ENCODE results near the gene MPP3. TPM values are rescaled to one million over a fixed set of nuclear protein-coding genes. Genes with fewer than 3 reads are reported as not detected.

Gene MPP3
- total RNA-seq, 1 experiment from 2014 or later, result 24.5 TPM

GRCh38 chr17:43772877-43773648 is 59.9 kb downstream of the MPP3 start:
- H3K9me3 Mint-ChIP-seq (ENCODE audit: unreplicated experiment), result no peaks in the 10 kb centered on the region
- no peak for DNase-seq (ENCODE audit: unreplicated experiment)
- intact Hi-C loops (cut with micrococcal nuclease), result no loop called here
- H3K4me3 Mint-ChIP-seq (ENCODE audit: unreplicated experiment), result no peak overlapping the region
- POLR2A ChIA-PET, result no interaction called here
- no peak overlapping the region for H3K27ac Mint-ChIP-seq (ENCODE audit: low read depth, unreplicated experiment)
- H3K4me1 Mint-ChIP-seq (ENCODE audit: insufficient read depth, unreplicated experiment), result no peaks in the 10 kb centered on the region
- H3K36me3 Mint-ChIP-seq (ENCODE audit: insufficient read depth, unreplicated experiment), result peaks cover 76% of the 10 kb centered on the region
- CTCF ChIA-PET, result interaction anchor here (0.5 to 4.4 kb wide), 5 partner anchors 13 to 244 kb away, joined by 3 to 21 read pairs (median 3); no protein-coding TSS in a partner anchor
- no TSS peak for BruUV-seq (replicated peaks)
- no peaks in the 10 kb centered on the region for H3K27me3 Mint-ChIP-seq (ENCODE audit: insufficient read depth, unreplicated experiment)
- no peak for TF ChIP-seq CTCF (IDR thresholded peaks at IDR 0.05; ENCODE audit: unreplicated experiment)

- TF ChIP-seq CTCF (IDR thresholded peaks at IDR 0.05; ENCODE audit: unreplicated experiment), result no peak
- no TSS peak for BruUV-seq (replicated peaks)
- ChIA-PET POLR2A (no interaction called here), CTCF (interaction anchor here (1.1 kb wide), 1 partner anchor 78 kb away, joined by 3 read pairs; no protein-coding TSS in a partner anchor)
- Mint-ChIP-seq H3K27ac (ENCODE audit: low read depth, unreplicated experiment) (no peak overlapping the region), H3K4me1 (ENCODE audit: insufficient read depth, unreplicated experiment) (no peaks in the 10 kb centered on the region), H3K4me3 (ENCODE audit: unreplicated experiment) (no peak overlapping the region), H3K27me3 (ENCODE audit: insufficient read depth, unreplicated experiment) (no peaks in the 10 kb centered on the region), H3K36me3 (ENCODE audit: insufficient read depth, unreplicated experiment) (peaks cover 73% of the 10 kb centered on the region), H3K9me3 (ENCODE audit: unreplicated experiment) (no peaks in the 10 kb centered on the region)
- no peak for DNase-seq (ENCODE audit: unreplicated experiment)
- intact Hi-C loops (cut with micrococcal nuclease), result no loop called here
Measured at GRCh38 chr17:43771463-43771862, 61.5 kb downstream of the MPP3 start.

GRCh38 chr17:43770957-43771356 is 62.0 kb downstream of the MPP3 start:
- ChIA-PET POLR2A (no interaction called here), CTCF (interaction anchor here (0.7 to 0.8 kb wide), 2 partner anchors 11 to 80 kb away, joined by 3 to 4 read pairs; no protein-coding TSS in a partner anchor)
- Mint-ChIP-seq H3K27ac (ENCODE audit: low read depth, unreplicated experiment) (no peak overlapping the region), H3K36me3 (ENCODE audit: insufficient read depth, unreplicated experiment) (peaks cover 77% of the 10 kb centered on the region), H3K27me3 (ENCODE audit: insufficient read depth, unreplicated experiment) (no peaks in the 10 kb centered on the region), H3K4me3 (ENCODE audit: unreplicated experiment) (no peak overlapping the region), H3K9me3 (ENCODE audit: unreplicated experiment) (no peaks in the 10 kb centered on the region), H3K4me1 (ENCODE audit: insufficient read depth, unreplicated experiment) (no peaks in the 10 kb centered on the region)
- no TSS peak for BruUV-seq (replicated peaks)
- DNase-seq (ENCODE audit: unreplicated experiment), result no peak
- intact Hi-C loops (cut with micrococcal nuclease), result no loop called here
- no peak for TF ChIP-seq CTCF (IDR thresholded peaks at IDR 0.05; ENCODE audit: unreplicated experiment)

GRCh38 chr17:43769859-43770258 is 63.1 kb downstream of the MPP3 start:
- H3K36me3 Mint-ChIP-seq (ENCODE audit: insufficient read depth, unreplicated experiment), result peaks cover 72% of the 10 kb centered on the region
- intact Hi-C loops (cut with micrococcal nuclease), result no loop called here
- H3K27me3 Mint-ChIP-seq (ENCODE audit: insufficient read depth, unreplicated experiment), result no peaks in the 10 kb centered on the region
- no peaks in the 10 kb centered on the region for H3K4me1 Mint-ChIP-seq (ENCODE audit: insufficient read depth, unreplicated experiment)
- H3K4me3 Mint-ChIP-seq (ENCODE audit: unreplicated experiment), result no peak overlapping the region
- ChIA-PET CTCF (interaction anchor here (0.6 to 0.8 kb wide), 2 partner anchors 10 to 76 kb away, joined by 3 to 4 read pairs; no protein-coding TSS in a partner anchor), POLR2A (no interaction called here)
- no peak for DNase-seq (ENCODE audit: unreplicated experiment)
- H3K9me3 Mint-ChIP-seq (ENCODE audit: unreplicated experiment), result no peaks in the 10 kb centered on the region
- no TSS peak for BruUV-seq (replicated peaks)
- H3K27ac Mint-ChIP-seq (ENCODE audit: low read depth, unreplicated experiment), result no peak overlapping the region
- no peak for TF ChIP-seq CTCF (IDR thresholded peaks at IDR 0.05; ENCODE audit: unreplicated experiment)

All from MCF 10A (cell line).